ENCODE data around the gene COL6A1.

DNA sequence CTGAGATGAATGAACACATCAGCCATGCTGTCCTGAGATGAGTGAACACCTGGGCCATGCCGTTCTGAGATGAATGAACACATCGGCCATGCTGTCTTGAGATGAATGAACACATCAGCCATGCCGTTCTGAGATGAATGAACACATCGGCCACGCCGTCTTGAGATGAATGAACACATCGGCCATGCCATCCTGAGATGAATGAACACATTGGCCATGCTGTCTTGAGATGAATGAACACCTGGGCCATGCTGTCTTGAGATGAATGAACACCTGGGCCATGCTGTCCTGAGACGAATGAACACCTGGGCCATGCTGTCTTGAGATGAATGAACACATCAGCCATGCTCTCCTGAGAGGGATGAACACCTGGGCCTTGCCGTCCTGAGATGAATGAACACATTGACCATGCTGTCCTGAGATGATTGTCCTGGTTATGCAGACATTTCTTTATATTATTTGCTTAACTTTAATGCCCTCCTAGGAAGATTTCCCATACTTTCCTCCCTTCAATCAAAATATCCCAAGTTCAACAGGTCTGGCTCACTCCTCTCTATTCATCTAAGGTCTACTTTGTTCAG, 48.6 kb upstream of the COL6A1 start:
- TF ChIP-seq, protein P1, sequence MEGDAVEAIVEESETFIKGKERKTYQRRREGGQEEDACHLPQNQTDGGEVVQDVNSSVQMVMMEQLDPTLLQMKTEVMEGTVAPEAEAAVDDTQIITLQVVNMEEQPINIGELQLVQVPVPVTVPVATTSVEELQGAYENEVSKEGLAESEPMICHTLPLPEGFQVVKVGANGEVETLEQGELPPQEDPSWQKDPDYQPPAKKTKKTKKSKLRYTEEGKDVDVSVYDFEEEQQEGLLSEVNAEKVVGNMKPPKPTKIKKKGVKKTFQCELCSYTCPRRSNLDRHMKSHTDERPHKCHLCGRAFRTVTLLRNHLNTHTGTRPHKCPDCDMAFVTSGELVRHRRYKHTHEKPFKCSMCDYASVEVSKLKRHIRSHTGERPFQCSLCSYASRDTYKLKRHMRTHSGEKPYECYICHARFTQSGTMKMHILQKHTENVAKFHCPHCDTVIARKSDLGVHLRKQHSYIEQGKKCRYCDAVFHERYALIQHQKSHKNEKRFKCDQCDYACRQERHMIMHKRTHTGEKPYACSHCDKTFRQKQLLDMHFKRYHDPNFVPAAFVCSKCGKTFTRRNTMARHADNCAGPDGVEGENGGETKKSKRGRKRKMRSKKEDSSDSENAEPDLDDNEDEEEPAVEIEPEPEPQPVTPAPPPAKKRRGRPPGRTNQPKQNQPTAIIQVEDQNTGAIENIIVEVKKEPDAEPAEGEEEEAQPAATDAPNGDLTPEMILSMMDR (IDR thresholded peaks at IDR 0.05; ENCODE audit: insufficient read depth, low read length): no peak
- no peak for TF ChIP-seq POLR2AphosphoS5 (IDR thresholded peaks at IDR 0.05; ENCODE audit: low read depth)
- TF ChIP-seq, protein P2, sequence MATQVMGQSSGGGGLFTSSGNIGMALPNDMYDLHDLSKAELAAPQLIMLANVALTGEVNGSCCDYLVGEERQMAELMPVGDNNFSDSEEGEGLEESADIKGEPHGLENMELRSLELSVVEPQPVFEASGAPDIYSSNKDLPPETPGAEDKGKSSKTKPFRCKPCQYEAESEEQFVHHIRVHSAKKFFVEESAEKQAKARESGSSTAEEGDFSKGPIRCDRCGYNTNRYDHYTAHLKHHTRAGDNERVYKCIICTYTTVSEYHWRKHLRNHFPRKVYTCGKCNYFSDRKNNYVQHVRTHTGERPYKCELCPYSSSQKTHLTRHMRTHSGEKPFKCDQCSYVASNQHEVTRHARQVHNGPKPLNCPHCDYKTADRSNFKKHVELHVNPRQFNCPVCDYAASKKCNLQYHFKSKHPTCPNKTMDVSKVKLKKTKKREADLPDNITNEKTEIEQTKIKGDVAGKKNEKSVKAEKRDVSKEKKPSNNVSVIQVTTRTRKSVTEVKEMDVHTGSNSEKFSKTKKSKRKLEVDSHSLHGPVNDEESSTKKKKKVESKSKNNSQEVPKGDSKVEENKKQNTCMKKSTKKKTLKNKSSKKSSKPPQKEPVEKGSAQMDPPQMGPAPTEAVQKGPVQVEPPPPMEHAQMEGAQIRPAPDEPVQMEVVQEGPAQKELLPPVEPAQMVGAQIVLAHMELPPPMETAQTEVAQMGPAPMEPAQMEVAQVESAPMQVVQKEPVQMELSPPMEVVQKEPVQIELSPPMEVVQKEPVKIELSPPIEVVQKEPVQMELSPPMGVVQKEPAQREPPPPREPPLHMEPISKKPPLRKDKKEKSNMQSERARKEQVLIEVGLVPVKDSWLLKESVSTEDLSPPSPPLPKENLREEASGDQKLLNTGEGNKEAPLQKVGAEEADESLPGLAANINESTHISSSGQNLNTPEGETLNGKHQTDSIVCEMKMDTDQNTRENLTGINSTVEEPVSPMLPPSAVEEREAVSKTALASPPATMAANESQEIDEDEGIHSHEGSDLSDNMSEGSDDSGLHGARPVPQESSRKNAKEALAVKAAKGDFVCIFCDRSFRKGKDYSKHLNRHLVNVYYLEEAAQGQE (IDR thresholded peaks at IDR 0.05; ENCODE audit: insufficient replicate concordance, low read depth): no peak
